GM18508 (cell line): ENCODE measurements around the gene TRMU.

Experiments used
- ATAC-seq: cut with Tn5 transposase; IDR thresholded peaks from one replicate; pipeline ENCODE4 v1.9.1; 2021; ENCODE audit warnings: moderate number of reproducible peaks; ENCODE audit not compliant: insufficient read depth, unreplicated experiment

TRMU gene

GRCh38 chr22:46366801-46367706 is 31.5 kb downstream of the TRMU start:
- ATAC-seq = no peak

DNA sequence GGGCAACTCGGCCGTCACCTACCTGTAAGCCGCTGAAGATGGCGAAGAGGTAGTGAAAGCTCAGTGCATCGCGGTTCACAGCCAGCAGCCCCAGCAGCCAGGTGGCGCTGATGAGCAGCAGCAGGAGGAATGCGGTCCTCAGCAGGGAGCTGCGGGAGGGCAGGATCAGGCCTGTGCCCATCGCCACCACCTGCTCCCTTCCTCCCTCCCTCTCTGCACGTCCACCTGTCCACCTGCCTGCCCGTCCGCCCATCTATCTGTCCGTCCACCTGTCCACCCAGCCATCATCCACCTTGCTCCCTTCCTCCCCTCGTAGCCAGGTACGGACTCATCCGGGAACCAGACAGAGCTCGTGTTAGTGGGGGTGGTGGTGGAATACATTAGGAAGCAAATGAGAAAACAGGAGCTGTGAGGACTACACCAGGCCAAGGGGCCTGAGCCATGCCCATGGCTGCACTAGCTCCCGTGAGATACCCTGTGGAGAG is 32.2 kb downstream of the TRMU start:
- ATAC-seq = no peak

DNA sequence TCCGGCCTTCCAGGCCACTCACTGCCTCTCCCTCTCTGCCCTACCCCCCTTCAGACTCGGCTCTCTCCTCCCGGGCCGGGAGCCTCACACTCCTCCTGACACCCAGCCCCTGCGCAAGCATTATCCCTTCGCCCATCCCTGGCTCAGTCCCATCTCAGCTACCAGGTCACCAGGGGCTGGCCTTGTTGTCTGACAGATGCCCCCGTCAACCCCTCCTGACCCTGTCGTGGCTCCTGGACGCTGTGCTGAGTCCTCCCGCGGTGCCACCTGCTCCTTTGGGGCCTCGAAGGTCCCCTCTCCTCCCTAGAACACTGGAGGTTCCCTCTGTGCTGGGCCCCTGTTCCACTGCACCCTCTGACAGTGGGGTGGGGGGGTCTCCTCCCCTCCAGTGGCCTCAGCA is 32.9 kb downstream of the TRMU start:
- ATAC-seq = no peak

DNA sequence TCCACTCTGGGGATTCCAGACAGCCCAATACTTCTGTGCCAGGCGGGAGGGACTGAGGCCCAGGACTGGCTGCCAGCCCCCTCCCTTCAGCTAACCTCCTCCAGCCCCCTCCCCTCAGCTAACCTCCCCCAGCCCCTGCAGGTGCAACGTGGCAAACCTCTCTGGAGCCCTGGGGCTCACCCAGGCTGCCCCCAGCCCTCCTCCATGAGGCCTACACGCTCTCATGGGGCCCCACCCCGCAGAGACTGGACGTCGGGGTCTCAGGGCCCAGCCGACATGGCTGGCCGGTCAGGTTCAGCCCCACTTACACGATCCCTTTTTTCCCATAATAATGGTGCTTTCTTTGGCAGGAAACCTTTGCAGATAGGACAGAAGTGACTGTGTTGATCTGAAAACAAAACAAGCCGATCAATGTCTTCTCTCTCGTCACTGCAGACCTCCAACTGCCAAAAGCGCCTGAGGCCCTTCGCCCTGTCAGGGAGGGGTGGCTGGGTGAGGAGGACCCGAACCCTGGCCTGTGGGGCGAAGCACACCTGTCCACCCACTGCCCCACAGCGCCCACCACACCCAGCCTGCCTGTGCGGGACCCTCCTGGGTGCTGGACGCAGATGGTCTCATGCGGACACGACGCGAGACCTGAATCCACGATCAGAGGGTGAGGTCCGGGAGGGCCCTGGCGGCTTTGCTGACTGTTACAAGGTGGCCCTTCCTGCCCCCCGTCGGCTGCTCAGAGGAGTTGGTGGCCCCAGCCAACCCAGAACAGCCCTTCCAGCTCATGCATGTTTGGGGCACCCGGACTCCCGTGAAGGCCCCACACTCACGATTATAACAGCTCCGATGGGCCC is 33.6 kb downstream of the TRMU start:
- ATAC-seq = no peak

- no peak for ATAC-seq
Observed at GRCh38 chr22:46369716-46370583, 34.4 kb downstream of the TRMU start.

DNA sequence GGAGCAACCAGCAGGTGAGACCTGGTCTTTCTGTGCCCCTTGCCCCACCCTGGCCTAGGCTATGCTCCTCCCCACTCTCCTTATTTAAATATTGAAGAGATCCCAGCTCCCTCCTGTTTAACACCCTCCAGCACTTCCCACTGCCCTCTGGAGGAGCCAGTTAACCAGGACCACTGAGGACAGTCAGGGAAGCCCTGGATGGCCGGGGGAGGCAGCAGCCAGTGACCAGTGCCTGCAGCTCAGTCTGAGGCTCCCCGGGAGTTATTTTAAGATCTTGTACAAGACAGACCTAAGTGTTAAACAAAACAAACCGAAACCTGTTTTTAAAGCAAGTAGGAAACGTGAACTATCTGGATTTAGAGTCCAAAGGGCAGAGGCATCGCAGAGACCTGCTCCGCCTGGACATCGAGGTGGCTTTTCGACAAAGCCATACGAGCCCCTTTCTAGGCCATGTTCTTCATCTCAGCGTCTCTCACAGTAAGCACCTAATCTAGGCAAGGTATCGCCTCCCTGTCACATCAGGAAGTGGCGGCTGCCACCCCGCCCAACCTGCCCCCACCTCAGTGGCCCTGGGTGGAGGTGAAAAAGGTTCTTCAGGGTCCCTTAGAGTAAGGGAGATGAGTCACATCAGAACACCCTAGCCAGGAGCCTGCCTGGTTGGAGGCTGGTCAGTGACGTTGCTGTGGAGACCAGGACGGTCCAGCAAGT is 35.2 kb downstream of the TRMU start:
- ATAC-seq = no peak

GRCh38 chr22:46371623-46372226 is 36.2 kb downstream of the TRMU start:
- ATAC-seq = no peak

GRCh38 chr22:46372686-46373085 is 37.2 kb downstream of the TRMU start:
- no peak for ATAC-seq

GRCh38 chr22:46373159-46373558 is 37.6 kb downstream of the TRMU start:
- ATAC-seq = no peak

GRCh38 chr22:46373921-46374662 is 38.6 kb downstream of the TRMU start:
- ATAC-seq = no peak

DNA sequence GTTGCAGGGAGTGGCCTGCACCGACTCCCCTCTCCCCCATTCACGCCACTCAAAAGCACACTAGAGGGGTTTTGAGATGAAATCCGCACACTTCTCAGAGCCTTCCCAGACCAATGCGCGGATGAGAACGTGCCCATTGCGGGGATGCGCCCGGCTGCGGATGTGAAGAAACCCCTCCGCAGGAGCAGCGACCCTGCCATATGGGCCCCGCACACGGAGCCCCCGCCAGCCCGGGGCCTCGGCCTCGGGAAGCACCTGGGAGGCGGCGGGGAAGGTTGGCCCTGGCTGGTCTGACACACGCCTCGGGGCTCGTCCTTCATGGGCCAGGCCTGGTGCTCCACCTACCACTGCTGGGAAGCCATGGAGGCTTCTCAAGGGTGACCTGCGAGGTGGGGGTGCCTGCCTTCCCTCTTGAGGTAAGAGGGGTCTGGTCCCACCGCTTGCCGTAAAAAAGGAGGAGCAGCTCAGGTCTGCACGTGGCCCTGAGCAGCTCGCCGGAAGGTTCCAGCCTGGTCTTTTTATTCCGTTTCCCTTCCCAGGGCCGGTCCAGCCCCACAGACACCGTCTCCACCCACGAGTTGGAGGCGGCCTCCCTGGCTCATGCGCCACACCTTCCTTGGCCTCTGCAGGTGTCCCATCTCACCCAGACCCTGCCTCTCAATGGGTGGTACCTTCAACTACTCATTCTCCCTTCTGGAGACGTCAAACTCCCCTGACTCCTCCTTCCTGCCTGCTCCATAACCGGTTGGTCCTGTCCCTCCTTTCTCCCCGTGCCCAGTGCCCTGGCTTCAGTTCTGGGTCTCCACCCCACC is 39.4 kb downstream of the TRMU start:
- ATAC-seq = no peak

- no peak for ATAC-seq
Observed at GRCh38 chr22:46376111-46376510, 40.6 kb downstream of the TRMU start.

DNA sequence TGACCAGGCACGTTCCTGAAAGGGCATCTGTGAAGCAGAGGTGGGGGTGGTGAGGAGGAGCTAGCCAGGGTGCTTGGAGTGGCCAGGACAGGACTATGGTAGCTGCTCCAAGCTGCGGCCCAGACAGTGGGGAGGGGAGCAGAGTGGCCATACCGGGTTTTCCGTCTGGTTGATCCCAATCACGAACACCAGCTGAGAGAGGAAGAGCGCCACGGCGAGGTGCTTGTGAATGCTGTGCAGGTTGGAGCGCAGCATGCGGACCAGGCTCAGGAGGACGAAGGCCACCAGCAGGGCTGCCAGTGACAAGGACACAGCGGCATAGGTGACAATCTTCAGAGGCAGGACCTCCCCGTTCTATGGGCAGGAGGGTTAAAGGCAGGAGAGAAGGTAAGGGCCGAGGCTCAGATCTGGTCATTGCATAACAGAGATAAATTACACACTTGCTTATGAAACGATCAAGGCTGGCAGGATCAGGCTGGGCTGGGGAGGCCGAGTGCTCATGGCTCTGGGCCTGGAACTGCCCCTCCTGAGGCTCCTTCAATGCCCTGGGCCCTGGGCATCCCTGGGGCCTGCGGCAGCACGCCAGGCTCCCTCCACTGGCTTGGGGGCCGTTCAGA is 41.5 kb downstream of the TRMU start:
- no peak for ATAC-seq

DNA sequence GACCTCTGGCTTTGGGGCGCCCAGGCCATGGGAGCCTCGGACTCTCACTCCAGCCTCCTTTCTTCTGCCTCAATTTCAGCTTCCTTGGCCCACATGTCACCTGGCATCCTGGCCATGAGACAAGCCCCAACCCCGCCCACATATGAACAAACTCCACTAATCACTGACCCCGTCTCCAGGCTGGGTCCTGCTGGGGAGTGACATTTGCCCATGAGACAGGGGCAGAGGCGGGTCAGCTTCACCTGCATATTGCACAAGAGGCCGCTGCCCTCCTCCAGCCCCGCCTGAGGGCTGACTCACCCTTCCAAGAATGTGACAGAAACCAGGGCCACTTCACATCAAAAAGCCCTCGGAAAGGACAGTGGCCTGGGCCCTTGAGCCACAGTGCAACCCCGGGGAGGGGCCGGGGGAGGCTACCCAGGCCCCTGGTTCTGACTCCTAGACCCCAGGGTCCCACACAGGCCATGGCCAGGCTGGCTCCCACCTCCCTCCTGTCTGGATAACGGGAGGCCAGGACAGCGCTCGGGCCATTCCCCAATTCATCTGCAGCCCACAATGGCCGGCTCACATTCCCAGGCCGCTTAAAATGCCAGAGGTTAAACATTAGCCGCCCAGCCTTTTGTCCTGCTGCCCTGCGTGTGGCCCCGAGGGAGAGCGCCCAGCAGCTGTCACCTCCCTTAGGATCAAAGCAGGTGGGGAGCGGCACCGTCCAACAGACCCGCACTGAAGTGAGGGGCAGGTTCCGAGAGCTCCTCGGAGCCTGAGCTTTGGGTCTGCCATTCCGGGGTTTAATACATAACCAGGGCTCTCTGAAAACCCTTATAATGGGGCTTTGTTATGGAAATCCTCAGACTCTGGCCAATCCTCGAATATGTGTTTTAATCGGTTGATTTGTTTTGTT is 42.3 kb downstream of the TRMU start:
- ATAC-seq = no peak

- no peak for ATAC-seq
Observed at GRCh38 chr22:46378426-46379065, 43.0 kb downstream of the TRMU start.
